ENCODE measurements around the gene SLX9.

DNA sequence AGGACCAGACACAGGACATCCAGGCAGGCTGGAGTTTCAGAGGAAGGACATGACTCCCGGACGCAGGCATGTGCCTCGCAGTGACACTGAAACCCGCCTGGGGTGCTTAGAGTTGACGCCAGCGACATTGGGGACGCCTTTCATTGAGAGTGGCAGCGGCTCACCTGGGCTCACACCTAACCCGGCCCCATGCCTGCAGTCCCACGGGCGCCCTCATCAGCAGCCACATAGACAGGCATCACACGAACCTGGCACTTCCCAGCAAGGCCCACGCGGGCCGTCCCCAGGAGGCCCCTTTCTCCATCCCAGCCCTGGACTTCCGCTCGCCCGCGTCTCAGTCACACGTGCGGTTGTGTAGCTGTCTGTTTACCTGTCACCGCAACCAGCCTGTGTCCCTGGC lies 36.1 kb upstream of the SLX9 start:
- no peak for TF ChIP-seq EZH2 (IDR thresholded peaks at IDR 0.05; ENCODE audit: insufficient read depth, poor library complexity, severe bottlenecking)
- no peak for TF ChIP-seq EZH2phosphoT487 (IDR thresholded peaks at IDR 0.05; ENCODE audit: insufficient read depth, low read depth)

Data from GM23248 (cell line).